Measurements from ENCODE around the gene CRB1. TPM values are rescaled to one million over a fixed set of nuclear protein-coding genes. Genes with fewer than 3 reads are reported as not detected.

The CRB1 gene
- total RNA-seq, 1 donor from 2014 or later: not detected

GRCh38 chr1:197444755-197445154 is 176.7 kb downstream of the CRB1 start:
- no peaks in the 10 kb centered on the region for H3K9me3 ChIP-seq (ENCODE audit: insufficient read depth, low read depth, low read length)
- TF ChIP-seq CTCF (IDR thresholded peaks at IDR 0.05; ENCODE audit: insufficient read depth, low read depth, low read length) (no peak), EZH2 (IDR thresholded peaks at IDR 0.05; ENCODE audit: insufficient read depth, low read length) (no peak)
- H3K4me1 ChIP-seq (ENCODE audit: insufficient read depth, low read length): peaks cover 5% of the 10 kb centered on the region
- Mint-ChIP-seq H3K27me3 (ENCODE audit: low read depth, unreplicated experiment) (no peaks in the 10 kb centered on the region), H3K9me3 (ENCODE audit: unreplicated experiment) (no peaks in the 10 kb centered on the region), H3K36me3 (ENCODE audit: low read depth, unreplicated experiment) (no peaks in the 10 kb centered on the region), H3K27ac (ENCODE audit: unreplicated experiment) (no peak overlapping the region), H3K4me3 (ENCODE audit: unreplicated experiment) (no peak overlapping the region), H3K4me1 (ENCODE audit: low read depth, unreplicated experiment) (peaks cover 15% of the 10 kb centered on the region)
- no peak overlapping the region for H3K9ac ChIP-seq (ENCODE audit: low read length)
- no peak overlapping the region for H3K4me2 ChIP-seq (ENCODE audit: low read length)
- H3K27me3 ChIP-seq (ENCODE audit: insufficient read depth, low read length): no peaks in the 10 kb centered on the region
- H2AFZ ChIP-seq (ENCODE audit: low read depth, low read length): no peak overlapping the region
- H3K27ac ChIP-seq (ENCODE audit: low read depth, low read length): no peak overlapping the region
- peak; percentile 27 for DNase-seq (ENCODE audit: low read depth)
- H4K20me1 ChIP-seq (ENCODE audit: insufficient read depth, low read length): no peaks in the 10 kb centered on the region
- no peak overlapping the region for H3K4me3 ChIP-seq (ENCODE audit: insufficient read depth, low read depth, low read length)
- no peaks in the 10 kb centered on the region for H3K36me3 ChIP-seq (ENCODE audit: insufficient read depth, low read length)
- H3K79me2 ChIP-seq (ENCODE audit: insufficient read depth, low read length): no peaks in the 10 kb centered on the region
- FAIRE-seq: no peak

GRCh38 chr1:197448121-197448779 is 180.2 kb downstream of the CRB1 start:
- Histone ChIP-seq H3K79me2 (ENCODE audit: insufficient read depth, low read length) (no peaks in the 10 kb centered on the region), H3K4me2 (ENCODE audit: low read length) (no peak overlapping the region), H3K4me3 (ENCODE audit: insufficient read depth, low read depth, low read length) (no peak overlapping the region), H3K27ac (ENCODE audit: low read depth, low read length) (no peak overlapping the region), H2AFZ (ENCODE audit: low read depth, low read length) (no peak overlapping the region), H3K36me3 (ENCODE audit: insufficient read depth, low read length) (no peaks in the 10 kb centered on the region), H3K27me3 (ENCODE audit: insufficient read depth, low read length) (no peaks in the 10 kb centered on the region), H3K9ac (ENCODE audit: low read length) (no peak overlapping the region), H4K20me1 (ENCODE audit: insufficient read depth, low read length) (no peaks in the 10 kb centered on the region), H3K4me1 (ENCODE audit: insufficient read depth, low read length) (no peaks in the 10 kb centered on the region), H3K9me3 (ENCODE audit: insufficient read depth, low read depth, low read length) (no peaks in the 10 kb centered on the region)
- H3K27me3 Mint-ChIP-seq (ENCODE audit: low read depth, unreplicated experiment): no peaks in the 10 kb centered on the region
- FAIRE-seq (no peak), DNase-seq (ENCODE audit: low read depth) (no peak)
- peaks cover 4% of the 10 kb centered on the region for H3K4me1 Mint-ChIP-seq (ENCODE audit: low read depth, unreplicated experiment)
- H3K4me3 Mint-ChIP-seq (ENCODE audit: unreplicated experiment): no peak overlapping the region
- no peaks in the 10 kb centered on the region for H3K9me3 Mint-ChIP-seq (ENCODE audit: unreplicated experiment)
- H3K27ac Mint-ChIP-seq (ENCODE audit: unreplicated experiment): no peak overlapping the region
- TF ChIP-seq CTCF (IDR thresholded peaks at IDR 0.05; ENCODE audit: insufficient read depth, low read depth, low read length) (no peak), EZH2 (IDR thresholded peaks at IDR 0.05; ENCODE audit: insufficient read depth, low read length) (no peak)
- H3K36me3 Mint-ChIP-seq (ENCODE audit: low read depth, unreplicated experiment): no peaks in the 10 kb centered on the region

DNA sequence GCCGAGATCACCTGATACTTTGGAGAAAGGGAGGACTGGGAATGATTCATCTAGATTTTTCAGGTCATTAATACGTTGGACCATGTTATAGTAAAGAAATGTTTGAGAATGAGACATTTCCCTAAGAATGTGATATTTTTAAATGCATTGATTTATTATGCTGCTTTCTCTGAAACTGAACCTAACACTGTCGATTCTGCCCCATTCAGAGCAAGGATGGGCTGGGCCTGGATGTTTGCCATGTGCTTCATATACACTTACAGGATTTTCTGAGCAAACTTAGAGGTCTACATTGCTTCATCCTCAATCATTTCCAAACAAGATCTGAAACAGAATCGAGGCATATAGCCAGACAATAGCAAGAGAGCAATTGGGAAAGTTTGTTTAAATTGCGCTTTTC is 183.3 kb downstream of the CRB1 start:
- Histone ChIP-seq H3K9me3 (ENCODE audit: insufficient read depth, low read depth, low read length) (no peaks in the 10 kb centered on the region), H3K27me3 (ENCODE audit: insufficient read depth, low read length) (no peaks in the 10 kb centered on the region), H4K20me1 (ENCODE audit: insufficient read depth, low read length) (no peaks in the 10 kb centered on the region), H3K9ac (ENCODE audit: low read length) (no peak overlapping the region), H2AFZ (ENCODE audit: low read depth, low read length) (no peak overlapping the region), H3K27ac (ENCODE audit: low read depth, low read length) (no peak overlapping the region), H3K4me1 (ENCODE audit: insufficient read depth, low read length) (no peaks in the 10 kb centered on the region), H3K79me2 (ENCODE audit: insufficient read depth, low read length) (no peaks in the 10 kb centered on the region), H3K4me2 (ENCODE audit: low read length) (no peak overlapping the region), H3K4me3 (ENCODE audit: insufficient read depth, low read depth, low read length) (no peak overlapping the region), H3K36me3 (ENCODE audit: insufficient read depth, low read length) (no peaks in the 10 kb centered on the region)
- Mint-ChIP-seq H3K27me3 (ENCODE audit: low read depth, unreplicated experiment) (no peaks in the 10 kb centered on the region), H3K4me1 (ENCODE audit: low read depth, unreplicated experiment) (no peaks in the 10 kb centered on the region), H3K27ac (ENCODE audit: unreplicated experiment) (no peak overlapping the region), H3K4me3 (ENCODE audit: unreplicated experiment) (no peak overlapping the region), H3K36me3 (ENCODE audit: low read depth, unreplicated experiment) (no peaks in the 10 kb centered on the region), H3K9me3 (ENCODE audit: unreplicated experiment) (no peaks in the 10 kb centered on the region)
- DNase-seq (ENCODE audit: low read depth) (no peak), FAIRE-seq (no peak)
- TF ChIP-seq CTCF (IDR thresholded peaks at IDR 0.05; ENCODE audit: insufficient read depth, low read depth, low read length): no peak
- no peak for TF ChIP-seq EZH2 (IDR thresholded peaks at IDR 0.05; ENCODE audit: insufficient read depth, low read length)

Data from astrocyte (in vitro differentiated cells and primary cell).